Activated naive CD4-positive, alpha-beta T cell treated with anti-CD3 and anti-CD28 coated beads, Interleukin-2, amount 10 ng/mL, durations not matched to agents 7 days and 5 days (primary cell): ENCODE results near the gene TNIK.
"Not testable (repeated sequence)": the region's sequence is repeated elsewhere in the genome, so short reads cannot be mapped to it uniquely, and the experiment has no call there.

Experiments
- CTCF ChIA-PET: fragments of 350-600 bp; sonication (Branson Sonifier 250); formaldehyde crosslinking; loops from one replicate; lab custom pipeline; 2021; ENCODE audit warnings: antibody characterized with exemption; lab: Charles Lee
- DNase-seq: peaks from one replicate; pipeline ENCODE4 v3.0.0-alpha.2; 2020
- H3K27ac Mint-ChIP-seq: one replicate; pipeline ENCODE4 v1.8.0; 2021; ENCODE audit warnings: mild to moderate bottlenecking, moderate library complexity, mixed read lengths
- H3K27me3 Mint-ChIP-seq: one replicate; pipeline ENCODE4 v1.8.0; 2021; ENCODE audit warnings: mild to moderate bottlenecking, mixed read lengths
- H3K36me3 Mint-ChIP-seq: one replicate; pipeline ENCODE4 v1.8.0; 2021; ENCODE audit warnings: mixed read lengths
- H3K4me1 Mint-ChIP-seq: one replicate; pipeline ENCODE4 v1.8.0; 2021; ENCODE audit warnings: mixed read lengths
- H3K4me3 Mint-ChIP-seq: one replicate; pipeline ENCODE4 v1.8.0; 2021; ENCODE audit warnings: mild to moderate bottlenecking, moderate library complexity, mixed read lengths
- H3K9me3 Mint-ChIP-seq: one replicate; pipeline ENCODE4 v1.8.0; 2021; ENCODE audit warnings: mixed read lengths

TNIK gene

DNA sequence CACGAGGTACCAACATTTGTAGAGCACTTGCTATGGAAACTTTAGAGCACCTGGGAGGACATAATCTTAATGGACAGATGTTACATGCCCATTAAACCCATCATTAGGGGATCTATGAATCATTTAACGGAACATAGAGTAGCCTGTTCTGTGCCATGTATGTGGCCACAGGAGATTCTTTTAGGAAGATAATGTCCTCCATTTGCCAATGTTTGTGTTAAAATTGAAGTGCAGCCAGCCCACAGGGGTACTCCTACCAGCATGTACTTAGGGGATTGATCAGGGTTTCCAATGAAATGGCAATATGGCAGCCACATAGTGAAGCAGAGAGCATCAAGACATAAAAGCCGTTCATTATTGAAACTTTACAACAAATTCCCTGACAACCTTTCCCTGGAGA, 70.7 kb downstream of the TNIK start:
- no peak overlapping the region for H3K27ac Mint-ChIP-seq
- H3K9me3 Mint-ChIP-seq, result peaks cover 18% of the 10 kb centered on the region
- no peak overlapping the region for H3K4me3 Mint-ChIP-seq
- no peaks in the 10 kb centered on the region for H3K27me3 Mint-ChIP-seq
- CTCF ChIA-PET, result no interaction called here
- H3K4me1 Mint-ChIP-seq, result peaks cover 5% of the 10 kb centered on the region
- peaks cover 24% of the 10 kb centered on the region for H3K36me3 Mint-ChIP-seq
- no peak for DNase-seq

GRCh38 chr3:171388527-171388926, 71.7 kb downstream of the TNIK start:
- H3K4me3 Mint-ChIP-seq, result no peak overlapping the region
- peaks cover 20% of the 10 kb centered on the region for H3K36me3 Mint-ChIP-seq
- H3K9me3 Mint-ChIP-seq, result peaks cover 18% of the 10 kb centered on the region
- no peaks in the 10 kb centered on the region for H3K27me3 Mint-ChIP-seq
- CTCF ChIA-PET, result no interaction called here
- no peak for DNase-seq
- peak overlapping the region; percentile 40 for H3K27ac Mint-ChIP-seq
- peaks cover 10% of the 10 kb centered on the region for H3K4me1 Mint-ChIP-seq

- Mint-ChIP-seq H3K27ac (no peak overlapping the region), H3K9me3 (peaks cover 14% of the 10 kb centered on the region), H3K4me3 (no peak overlapping the region), H3K4me1 (peaks cover 10% of the 10 kb centered on the region), H3K27me3 (no peaks in the 10 kb centered on the region), H3K36me3 (peaks cover 18% of the 10 kb centered on the region)
- no peak for DNase-seq
- CTCF ChIA-PET, result no interaction called here
These were observed 73.1 kb downstream of the TNIK start for GRCh38 chr3:171387062-171387461.

- no peak overlapping the region for H3K4me3 Mint-ChIP-seq
- DNase-seq, result no peak
- H3K27me3 Mint-ChIP-seq, result no peaks in the 10 kb centered on the region
- H3K4me1 Mint-ChIP-seq, result peaks cover 10% of the 10 kb centered on the region
- H3K36me3 Mint-ChIP-seq, result peaks cover 5% of the 10 kb centered on the region
- CTCF ChIA-PET, result no interaction called here
- H3K27ac Mint-ChIP-seq, result no peak overlapping the region
- no peaks in the 10 kb centered on the region for H3K9me3 Mint-ChIP-seq
These were observed 75.1 kb downstream of the TNIK start for GRCh38 chr3:171385086-171385485.

- no peak for DNase-seq
- Mint-ChIP-seq H3K36me3 (peaks cover 5% of the 10 kb centered on the region), H3K9me3 (no peaks in the 10 kb centered on the region), H3K27me3 (no peaks in the 10 kb centered on the region), H3K4me3 (no peak overlapping the region), H3K27ac (no peak overlapping the region), H3K4me1 (peaks cover 10% of the 10 kb centered on the region)
- CTCF ChIA-PET, result no interaction called here
These were observed 75.9 kb downstream of the TNIK start for GRCh38 chr3:171384101-171384891.

DNA sequence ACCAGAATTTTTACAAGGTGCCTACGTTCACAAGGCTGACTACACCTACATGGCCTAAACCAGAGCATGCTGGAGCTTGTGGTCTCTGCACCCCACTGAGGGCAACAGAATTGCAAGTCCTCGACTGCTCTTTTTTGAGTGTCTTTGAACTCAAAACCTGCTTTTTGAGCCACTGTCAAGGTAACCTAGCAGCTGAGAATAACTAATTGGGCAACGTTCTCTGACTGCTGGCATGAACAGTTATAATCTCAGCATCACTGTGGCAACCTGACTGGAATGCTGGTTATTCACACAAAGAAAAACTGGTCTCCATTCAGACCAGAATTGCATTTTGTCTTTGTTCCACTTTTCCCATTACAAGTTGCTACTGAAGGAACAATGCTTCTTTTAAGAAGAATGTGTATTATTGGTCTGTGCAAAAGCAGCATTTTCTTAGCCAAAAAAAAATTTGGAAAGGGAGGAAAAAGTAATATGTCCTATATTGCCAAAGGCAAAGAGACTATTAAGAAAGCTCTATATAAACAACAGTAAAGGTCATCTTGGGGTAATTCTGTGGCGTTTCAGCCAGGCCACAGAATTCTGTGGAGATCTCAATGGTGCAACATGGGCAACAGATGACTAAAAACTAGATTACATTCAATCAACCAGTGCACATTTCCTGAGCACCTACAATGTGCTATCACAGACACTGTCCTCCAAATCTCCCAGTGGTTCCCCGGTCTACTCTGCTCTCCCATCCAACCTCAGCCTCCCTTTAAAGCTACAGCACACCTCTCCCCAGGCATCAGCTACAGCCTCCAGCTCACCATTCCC, 76.8 kb downstream of the TNIK start:
- CTCF ChIA-PET, result no interaction called here
- DNase-seq, result no peak
- Mint-ChIP-seq H3K36me3 (peaks cover 4% of the 10 kb centered on the region), H3K4me3 (no peak overlapping the region), H3K4me1 (peaks cover 6% of the 10 kb centered on the region), H3K27me3 (no peaks in the 10 kb centered on the region), H3K9me3 (no peaks in the 10 kb centered on the region), H3K27ac (no peak overlapping the region)

- CTCF ChIA-PET, result interaction anchor here (1.1 to 1.4 kb wide), 2 partner anchors 10 to 54 kb away, joined by 3 to 5 read pairs; no protein-coding TSS in a partner anchor
- not testable (repeated sequence) for H3K27me3 Mint-ChIP-seq, H3K27ac Mint-ChIP-seq, H3K4me1 Mint-ChIP-seq, H3K4me3 Mint-ChIP-seq, H3K9me3 Mint-ChIP-seq, DNase-seq, H3K36me3 Mint-ChIP-seq
These were observed 77.9 kb downstream of the TNIK start for GRCh38 chr3:171382347-171382746.

DNA sequence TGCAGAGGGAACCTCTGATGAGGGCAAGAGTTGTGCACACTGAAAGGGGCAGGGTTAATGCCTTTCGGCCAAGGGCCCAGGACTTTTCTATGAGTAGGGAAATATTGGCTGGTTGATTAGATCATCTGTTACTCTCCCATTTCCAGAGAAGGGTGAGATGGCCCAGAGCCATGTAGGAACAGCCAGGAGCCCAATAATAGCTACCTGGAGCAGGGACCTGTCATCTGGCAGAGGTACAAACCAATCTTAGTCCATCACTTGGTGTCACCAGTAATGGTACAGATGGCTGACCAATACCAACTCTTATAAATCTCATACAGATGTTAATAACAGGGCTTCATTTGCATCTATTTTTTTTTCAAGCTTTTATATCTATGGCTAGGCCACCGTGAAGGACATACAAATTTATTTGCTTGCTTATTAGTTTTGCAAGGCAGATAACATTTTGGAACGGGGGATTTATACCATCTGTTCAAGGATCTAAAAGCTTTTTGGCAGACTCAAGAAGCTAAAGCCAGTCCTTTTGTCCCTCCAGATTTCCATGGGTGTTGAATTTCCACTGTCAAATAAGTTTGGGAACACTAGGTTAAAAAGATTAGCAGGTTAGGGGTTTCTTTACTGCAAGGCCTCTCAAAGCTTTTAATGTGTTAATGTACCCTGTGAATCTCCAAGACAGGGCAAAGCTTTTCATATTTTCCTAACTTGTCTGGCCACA, 79.3 kb downstream of the TNIK start:
- Mint-ChIP-seq H3K9me3 (no peaks in the 10 kb centered on the region), H3K27me3 (no peaks in the 10 kb centered on the region), H3K27ac (no peak overlapping the region), H3K36me3 (peaks cover 4% of the 10 kb centered on the region), H3K4me3 (no peak overlapping the region), H3K4me1 (peaks cover 7% of the 10 kb centered on the region)
- CTCF ChIA-PET, result no interaction called here
- no peak for DNase-seq

GRCh38 chr3:171379961-171380483, 80.2 kb downstream of the TNIK start:
- Mint-ChIP-seq H3K9me3 (no peaks in the 10 kb centered on the region), H3K4me1 (peaks cover 7% of the 10 kb centered on the region), H3K36me3 (peaks cover 3% of the 10 kb centered on the region), H3K27ac (no peak overlapping the region), H3K4me3 (no peak overlapping the region), H3K27me3 (no peaks in the 10 kb centered on the region)
- DNase-seq, result no peak
- CTCF ChIA-PET, result interaction anchor here (0.7 to 1.8 kb wide), 2 partner anchors 11 to 212 kb away, joined by 3 to 4 read pairs; no protein-coding TSS in a partner anchor

DNA sequence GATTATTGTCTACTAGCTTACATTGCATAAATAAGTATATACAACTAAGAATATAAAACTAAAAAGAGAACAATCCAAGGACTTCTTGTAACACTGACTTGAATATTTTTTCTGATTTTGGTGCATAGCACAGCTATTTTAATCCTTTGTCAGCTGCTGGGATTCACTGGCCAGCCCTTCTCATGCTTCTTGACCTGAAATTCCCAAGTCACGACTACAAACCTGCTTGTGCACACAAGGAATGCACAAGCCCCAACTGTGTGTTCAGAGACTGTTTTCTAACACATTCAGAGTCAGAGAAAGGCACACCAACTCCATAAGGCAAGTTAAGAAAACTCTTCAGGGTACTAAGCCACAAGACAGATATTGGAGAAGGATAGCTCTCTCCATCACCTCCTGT, 80.9 kb downstream of the TNIK start:
- Mint-ChIP-seq H3K9me3 (no peaks in the 10 kb centered on the region), H3K4me3 (no peak overlapping the region), H3K36me3 (no peaks in the 10 kb centered on the region), H3K27ac (no peak overlapping the region), H3K4me1 (peaks cover 7% of the 10 kb centered on the region), H3K27me3 (no peaks in the 10 kb centered on the region)
- no peak for DNase-seq
- CTCF ChIA-PET, result interaction anchor here (0.7 to 1.8 kb wide), 2 partner anchors 12 to 211 kb away, joined by 3 to 4 read pairs; no protein-coding TSS in a partner anchor

DNA sequence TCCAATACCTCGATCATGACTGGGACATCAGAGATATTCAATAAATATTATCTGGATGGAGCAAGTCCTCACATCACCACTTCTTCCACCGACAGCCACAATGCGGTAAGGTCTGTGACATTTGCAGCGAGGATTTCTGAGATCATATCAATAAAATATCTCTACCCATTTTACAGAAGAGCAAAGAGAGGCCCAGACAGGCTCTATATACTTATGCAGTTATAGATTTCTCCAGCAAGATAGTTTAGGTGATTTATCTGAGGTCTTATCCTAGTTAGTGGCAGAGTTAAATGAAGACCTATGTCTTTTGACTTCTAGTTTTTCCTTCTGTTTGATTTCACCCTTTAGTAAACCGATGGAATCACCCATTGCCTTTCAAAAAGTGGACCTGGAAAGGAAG, 81.6 kb downstream of the TNIK start:
- no peak overlapping the region for H3K27ac Mint-ChIP-seq
- no peaks in the 10 kb centered on the region for H3K36me3 Mint-ChIP-seq
- H3K4me3 Mint-ChIP-seq, result no peak overlapping the region

GRCh38 chr3:171377859-171378258, 82.3 kb downstream of the TNIK start:
- DNase-seq, result no peak
- CTCF ChIA-PET, result no interaction called here
- Mint-ChIP-seq H3K27me3 (no peaks in the 10 kb centered on the region), H3K9me3 (no peaks in the 10 kb centered on the region), H3K4me1 (peaks cover 2% of the 10 kb centered on the region), H3K36me3 (no peaks in the 10 kb centered on the region), H3K4me3 (no peak overlapping the region), H3K27ac (no peak overlapping the region)

More for the DNA sequence above, 81.6 kb downstream of the TNIK start:
- no peaks in the 10 kb centered on the region for H3K9me3 Mint-ChIP-seq
- H3K4me1 Mint-ChIP-seq, result peaks cover 2% of the 10 kb centered on the region
- CTCF ChIA-PET, result interaction anchor here (1.8 kb wide), 1 partner anchor 12 kb away, joined by 4 read pairs; no protein-coding TSS in a partner anchor
- H3K27me3 Mint-ChIP-seq, result no peaks in the 10 kb centered on the region
- no peak for DNase-seq

DNA sequence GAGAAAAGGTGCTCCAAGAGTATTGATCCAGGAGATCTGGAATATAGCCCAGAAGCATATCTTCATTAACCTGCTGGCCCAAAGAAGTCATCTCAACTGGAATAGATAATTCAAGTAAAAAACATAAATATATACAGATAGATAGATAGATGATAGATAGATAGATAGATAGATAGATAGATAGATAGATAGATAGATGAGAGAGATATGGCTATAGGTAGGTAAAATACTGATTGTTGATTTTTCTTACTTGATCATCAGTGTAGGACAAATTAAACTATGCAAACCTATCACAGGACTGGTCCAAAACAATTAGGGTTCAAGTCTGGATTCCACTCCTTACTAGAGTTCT, 83.6 kb downstream of the TNIK start:
- DNase-seq, result no peak
- CTCF ChIA-PET, result no interaction called here
- Mint-ChIP-seq H3K27ac (no peak overlapping the region), H3K9me3 (no peaks in the 10 kb centered on the region), H3K36me3 (no peaks in the 10 kb centered on the region), H3K4me3 (no peak overlapping the region), H3K27me3 (no peaks in the 10 kb centered on the region), H3K4me1 (peaks cover 2% of the 10 kb centered on the region)
